ENCODE measurements around the gene FUZ.
A peak's percentile ranks its signal among the peaks of the same experiment; 100 is the strongest.

FUZ gene

DNA sequence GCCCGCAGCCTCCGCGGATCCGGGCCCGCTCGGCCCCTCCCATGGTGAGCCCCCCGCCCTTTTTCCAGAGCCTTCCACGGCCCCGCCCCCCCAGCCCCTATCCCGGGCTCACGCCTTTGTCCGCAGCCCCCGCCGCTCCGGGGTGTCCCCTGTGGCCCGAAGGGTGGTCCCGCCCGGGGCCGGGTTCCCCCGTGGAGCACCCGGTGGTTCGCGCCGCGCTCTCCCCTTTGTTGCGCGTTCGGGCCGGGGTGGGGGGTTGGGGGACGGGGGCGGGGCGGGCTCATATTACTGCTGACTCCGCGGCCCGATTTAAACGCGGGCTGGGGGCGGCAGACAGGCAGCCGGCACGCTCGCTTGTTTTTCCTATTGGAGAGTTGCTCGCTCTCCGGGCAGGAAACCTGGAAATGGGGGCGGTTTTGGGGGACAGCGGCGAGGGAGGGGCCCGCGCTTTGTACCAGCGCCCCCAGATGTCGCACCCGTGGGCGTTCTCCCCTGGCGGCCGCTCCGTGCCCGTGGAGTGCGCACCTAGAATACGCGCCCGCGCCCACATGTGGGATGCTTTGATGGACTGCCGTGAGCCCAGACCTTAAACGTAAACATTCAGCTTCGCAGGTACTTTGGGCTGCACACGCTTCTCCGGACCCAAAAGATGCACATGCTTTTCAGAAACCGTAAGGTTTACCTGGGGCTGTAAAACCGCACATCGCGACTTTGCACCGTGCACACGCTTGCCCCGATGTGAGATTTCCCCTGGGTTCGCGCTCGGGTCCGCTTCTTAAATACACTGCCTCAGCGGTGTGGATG is 38.6 kb upstream of the FUZ start:
- no peak for DNase-seq (ENCODE audit: low spot score)

DNA sequence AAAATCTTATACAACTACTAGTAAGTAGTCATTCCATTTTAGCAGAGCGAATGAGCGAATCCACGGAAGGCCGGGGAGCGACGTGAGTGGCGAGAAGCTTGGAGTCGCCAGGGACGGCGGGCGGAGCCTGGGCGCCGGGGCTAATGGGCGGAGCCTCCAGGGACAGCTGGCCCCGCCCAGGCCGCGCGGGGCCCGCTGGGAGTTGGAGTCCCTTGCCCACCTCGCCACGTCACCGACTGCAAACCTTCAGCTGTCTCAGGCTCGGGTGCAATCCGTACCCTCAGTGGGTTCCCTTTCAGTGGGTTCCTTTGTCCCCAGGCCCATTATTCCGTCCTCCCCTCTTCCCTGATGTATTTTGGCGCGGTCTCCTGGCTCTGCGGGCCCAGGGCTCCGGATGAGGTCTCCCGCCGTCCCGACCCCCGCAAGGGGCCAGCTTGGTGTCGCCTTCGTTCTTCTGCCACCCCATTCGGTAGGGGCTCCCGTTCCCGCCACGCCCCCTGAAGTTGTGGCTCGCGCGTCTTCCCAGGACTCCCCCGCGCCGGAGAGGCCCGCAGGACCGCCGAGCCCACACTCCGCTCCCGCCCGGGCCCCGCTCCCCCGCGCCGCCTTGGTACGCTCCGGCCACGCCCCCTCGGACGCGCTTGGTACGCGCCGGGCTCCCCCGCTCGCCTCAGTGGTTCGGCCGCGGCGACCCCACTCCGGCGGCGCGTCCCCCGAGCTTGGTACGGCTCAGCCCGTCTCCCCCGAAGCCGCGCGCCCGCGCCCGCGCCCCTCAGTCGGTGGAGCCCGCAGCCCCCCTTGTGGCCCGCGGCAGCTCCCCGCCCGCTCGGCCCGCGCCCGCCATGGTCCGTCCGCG is 37.6 kb upstream of the FUZ start, which contains the start of gene PTOV1:
Gene PTOV1, plus strand, starts transcription at position 673 of the 856 bp plus-strand sequence.
- peak; percentile 88 for DNase-seq (ENCODE audit: low spot score)

DNA sequence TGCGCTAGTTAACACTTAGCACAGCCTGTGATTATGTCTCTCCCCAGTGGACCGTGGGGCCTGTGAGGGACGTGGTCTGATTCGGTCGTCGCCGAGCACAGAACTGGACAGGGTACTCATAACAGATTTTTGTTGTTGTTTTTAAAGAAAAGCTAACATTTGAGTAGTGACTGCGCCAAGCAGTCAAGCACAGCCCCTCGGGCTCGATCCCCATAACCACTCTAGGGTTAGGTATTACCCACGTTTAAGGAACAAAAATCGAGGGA is 37.1 kb upstream of the FUZ start:
- no peak for DNase-seq (ENCODE audit: low spot score)

DNA sequence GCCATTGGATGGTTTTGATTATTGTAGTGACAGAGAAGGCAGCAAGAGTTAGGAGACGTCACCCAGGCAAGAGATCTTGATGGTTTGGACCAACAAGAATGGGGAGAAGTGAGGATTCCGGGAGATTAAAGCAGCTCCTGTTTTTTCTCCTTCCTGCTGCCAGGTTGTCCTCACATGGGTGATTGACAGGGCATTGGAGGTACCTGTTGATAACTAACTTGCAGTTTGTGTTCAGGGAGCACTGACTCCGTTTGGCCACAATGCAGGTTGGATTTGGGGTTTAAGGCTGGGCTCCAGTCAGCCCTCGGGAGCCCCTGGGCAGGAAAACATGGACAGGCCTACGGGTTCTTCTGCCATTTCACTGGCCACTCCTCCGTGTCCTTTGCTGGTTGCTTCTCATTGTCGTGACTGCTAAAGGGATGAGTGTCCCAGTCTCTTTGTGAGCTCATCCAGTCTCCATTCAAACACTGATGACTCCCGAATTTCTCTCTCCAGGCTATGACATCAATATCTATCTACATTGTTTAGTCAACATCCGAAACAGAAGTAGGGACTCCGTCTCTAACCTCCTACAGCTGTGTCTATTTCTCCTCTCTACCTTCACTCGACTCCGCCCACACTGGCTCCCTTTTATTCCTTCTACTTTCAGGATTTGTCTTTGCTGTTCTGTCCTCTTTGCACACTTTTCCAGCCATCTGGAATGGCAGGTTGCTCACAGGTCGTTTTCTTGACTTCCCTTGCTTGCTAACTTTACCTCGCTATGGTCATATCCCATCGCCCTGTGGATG is 36.5 kb upstream of the FUZ start:
- DNase-seq (ENCODE audit: low spot score): no peak

DNA sequence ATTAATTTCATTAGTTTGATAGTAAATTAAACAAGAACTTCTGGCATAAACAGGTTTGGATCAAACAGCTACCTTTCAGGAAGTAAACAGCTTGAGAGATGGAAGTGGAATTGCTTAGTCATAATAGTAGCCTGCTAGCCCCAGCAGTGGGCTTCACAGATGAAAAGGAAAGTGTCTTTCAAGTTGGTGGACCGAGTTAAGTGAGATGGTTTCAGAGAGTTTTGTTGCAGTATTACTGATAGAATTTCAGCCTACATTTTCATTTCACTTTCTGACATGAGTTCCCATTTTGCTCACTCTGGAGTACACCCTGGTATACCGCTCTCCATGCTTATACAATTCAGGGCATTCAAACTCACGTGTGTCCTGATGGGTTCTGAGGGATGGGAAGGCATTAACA is 35.8 kb upstream of the FUZ start:
- DNase-seq (ENCODE audit: low spot score): no peak

DNA sequence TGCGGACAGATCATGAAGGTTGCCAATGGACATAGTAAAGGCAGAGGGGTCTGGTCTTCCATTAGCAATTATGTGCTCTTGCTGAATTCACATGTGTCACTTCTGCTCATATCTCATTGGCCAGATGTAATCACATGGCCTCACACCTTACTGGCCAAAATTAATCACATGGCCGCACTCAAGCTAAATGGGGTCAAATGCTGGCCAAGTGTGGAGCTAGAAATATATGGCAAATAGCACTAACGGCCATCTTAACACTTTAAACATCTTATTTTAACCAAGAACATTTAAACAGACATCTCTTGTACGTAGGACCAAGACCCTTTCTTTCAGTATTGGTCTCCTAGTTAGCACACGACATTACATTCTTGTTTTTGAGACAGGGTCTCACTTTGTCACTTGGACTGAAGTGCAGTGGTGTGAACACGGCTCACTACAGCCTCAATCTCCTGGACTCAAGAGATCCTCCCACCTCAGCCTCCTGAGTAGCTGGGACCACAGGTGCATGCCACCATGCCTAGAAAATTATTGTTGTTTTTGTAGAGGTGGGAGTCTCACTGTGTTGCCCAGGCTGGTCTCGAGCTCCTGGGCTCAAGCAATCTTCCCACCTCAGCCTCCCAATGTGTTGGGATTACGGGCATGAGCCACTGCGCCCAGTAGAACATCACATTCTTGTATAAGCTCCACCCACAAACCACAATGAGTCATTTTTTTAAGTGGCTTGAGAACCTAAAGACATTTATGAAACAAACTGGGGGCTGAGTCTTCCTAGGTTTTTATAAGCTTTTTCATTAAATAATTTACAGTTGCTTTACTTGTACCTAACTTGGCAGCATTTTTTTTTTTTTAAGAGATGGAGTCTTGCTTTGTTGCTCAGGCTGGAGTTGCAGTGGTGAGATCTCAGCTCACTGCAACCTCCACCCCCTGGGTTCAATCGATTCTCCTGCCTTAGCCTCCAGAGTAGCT is 34.9 kb upstream of the FUZ start:
- no peak for DNase-seq (ENCODE audit: low spot score)

DNA sequence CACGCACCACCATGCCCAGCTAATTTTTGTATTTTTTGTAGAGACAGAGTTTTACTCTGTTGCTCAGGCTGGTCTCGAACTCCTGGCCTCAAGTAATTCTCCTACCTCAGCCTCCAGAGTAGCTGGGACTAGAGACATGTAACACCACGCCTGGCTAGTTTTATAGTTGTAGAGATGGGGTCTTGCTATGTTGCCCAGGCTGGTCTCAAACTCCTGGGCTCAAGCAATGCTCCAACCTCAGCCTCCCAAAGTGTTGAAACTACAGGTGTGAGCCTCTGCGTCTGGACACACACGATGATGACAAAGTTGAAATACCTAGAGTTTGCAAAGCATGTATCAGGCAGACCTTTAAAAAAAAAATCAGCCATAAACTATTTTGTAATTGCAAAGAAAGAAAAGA is 33.3 kb upstream of the FUZ start:
- DNase-seq (ENCODE audit: low spot score): no peak

DNA sequence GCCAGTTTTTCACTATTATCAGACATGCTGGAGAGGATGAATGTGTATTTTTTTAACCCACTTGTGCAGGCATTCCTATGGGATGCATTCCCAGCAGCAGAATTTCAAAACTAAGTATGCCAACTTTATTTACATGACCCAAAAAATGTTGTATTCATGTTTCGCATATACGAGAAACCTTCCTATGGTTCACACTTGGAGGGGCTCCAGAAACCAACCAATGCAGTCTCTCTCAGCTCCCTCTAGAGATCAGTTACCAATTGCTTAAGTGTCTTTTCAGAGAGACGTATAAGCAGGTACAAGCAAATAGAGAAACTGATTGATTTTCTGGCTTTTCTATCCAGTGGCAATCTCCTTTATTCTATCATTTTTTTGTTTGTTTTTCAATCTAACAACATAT is 32.3 kb upstream of the FUZ start:
- DNase-seq (ENCODE audit: low spot score): no peak

DNA sequence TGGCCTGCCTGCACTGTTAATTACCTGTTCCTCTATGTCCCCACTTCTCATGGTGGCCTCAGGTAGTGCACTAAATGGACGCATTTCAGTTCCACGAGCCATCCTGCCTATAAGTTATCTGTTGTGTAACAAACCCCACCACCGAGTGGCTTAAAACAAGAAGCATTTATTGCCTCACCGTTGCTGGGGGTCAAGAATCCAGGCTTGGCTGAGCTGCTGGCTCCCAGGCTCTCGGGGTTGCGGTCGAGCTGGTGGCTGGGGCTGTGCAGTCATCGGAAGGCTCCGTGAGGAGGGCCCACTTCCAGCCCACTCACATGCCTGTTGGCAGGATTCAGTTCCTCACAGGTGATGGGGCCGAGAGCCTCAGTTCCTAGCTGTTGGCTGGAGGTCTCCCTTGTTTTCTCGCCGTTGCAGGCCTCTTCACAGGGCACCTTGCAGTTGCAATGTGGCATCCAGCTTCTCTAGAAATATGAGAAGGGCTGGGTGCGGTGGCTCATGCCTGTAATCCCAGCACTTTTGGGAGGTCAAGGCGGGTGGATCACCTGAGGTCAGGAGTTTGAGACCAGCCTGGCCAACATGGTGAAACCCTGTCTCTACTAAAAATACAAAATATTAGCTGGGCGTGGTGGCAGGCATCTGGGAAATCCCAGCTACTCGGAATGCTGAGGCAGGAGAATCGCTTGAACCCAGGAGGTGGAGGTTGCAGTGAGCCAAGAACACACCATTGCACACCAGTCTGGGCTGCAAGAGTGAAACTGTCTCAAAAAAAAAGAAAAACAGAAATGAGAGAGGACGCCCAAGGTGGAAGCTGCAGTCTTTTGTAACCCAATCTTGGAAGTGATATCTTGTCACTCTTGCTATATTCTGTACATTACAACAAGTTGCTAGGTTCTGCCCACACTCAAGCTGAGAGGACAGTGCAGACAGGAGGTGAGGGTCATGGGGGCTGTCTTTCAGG is 31.3 kb upstream of the FUZ start:
- no peak for DNase-seq (ENCODE audit: low spot score)

DNA sequence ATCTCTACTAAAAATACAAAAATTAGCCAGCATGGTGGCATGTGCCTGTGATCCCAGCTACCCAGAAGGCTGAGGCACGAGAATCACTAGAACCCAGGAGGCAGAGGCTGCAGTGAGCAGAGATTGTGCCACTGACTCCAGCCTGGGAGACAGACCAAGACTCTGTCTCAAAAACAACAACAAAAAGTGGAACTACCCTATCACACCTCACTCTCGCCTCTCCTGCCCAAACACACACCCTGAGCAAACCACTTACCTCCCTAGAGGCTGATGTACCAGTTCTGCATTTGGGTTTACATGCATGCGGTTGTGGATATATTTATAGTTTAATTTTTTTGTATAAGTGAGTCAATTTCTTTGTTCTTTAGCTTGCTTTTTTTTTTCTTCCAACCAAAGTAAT is 30.2 kb upstream of the FUZ start:
- DNase-seq (ENCODE audit: low spot score): no peak

DNA sequence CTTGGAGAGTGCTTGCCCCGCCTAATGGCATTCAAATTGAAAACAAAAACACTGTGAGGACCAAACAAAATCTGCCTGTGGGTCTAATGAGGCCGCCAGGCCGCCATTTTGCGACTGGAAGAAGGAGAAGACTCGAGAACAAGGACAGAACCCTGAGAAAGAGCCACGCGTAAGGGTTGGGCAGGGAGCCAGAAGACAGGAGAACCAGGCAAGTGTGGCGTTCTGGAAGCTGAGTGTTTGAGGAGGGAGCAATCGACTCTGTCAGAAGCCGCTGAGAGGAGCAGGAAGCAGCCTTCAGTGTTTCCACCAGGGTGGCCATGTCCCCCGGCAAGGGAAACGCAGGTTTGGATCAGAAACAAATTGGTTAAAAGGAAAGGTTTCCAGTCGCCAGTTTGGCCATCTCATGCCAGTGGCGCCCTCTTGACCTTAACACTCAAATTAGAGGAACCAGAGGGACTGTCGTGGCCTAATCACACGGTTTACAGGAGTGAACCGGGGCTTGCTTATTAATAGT is 27.7 kb upstream of the FUZ start:
- DNase-seq (ENCODE audit: low spot score): no peak

DNA sequence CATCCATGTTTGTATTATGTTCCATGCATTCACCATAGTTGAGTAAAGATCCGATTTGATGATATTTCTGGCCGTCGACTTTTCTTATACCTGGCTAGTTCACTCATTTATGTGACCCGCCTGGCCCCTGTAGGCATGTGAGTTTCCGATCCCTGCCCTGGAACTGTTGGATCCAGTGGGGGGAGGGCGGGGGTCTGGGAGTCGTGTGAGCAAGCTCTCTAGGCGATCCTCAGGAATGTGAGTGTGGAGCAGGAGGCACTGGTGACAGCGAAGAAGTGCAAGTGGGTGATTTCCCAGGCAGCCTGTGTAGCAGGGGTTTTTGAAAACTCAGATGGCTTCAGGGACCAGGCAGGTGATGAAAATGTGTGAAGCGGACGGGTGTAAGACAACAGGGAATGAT is 27.2 kb upstream of the FUZ start:
- DNase-seq (ENCODE audit: low spot score): no peak

DNA sequence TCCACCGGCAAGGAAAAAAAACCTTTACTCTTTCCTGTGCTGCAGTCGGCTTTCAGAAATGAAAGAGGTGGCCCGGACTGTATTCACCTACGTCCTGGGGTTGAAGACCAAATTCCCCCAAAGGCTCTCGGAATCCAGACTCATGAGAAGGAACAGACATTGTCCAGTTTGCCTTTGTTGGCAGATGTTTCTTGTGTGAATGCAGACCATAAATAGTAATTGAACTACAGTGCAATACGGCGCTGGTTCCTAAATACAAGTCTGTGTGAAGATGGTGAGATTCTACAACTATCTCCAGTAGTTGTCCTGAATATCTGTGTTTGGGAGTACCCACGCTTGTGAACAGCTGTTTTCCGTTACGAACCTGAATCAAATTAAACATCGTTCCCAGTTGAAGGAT is 26.6 kb upstream of the FUZ start:
- DNase-seq (ENCODE audit: low spot score): no peak

DNA sequence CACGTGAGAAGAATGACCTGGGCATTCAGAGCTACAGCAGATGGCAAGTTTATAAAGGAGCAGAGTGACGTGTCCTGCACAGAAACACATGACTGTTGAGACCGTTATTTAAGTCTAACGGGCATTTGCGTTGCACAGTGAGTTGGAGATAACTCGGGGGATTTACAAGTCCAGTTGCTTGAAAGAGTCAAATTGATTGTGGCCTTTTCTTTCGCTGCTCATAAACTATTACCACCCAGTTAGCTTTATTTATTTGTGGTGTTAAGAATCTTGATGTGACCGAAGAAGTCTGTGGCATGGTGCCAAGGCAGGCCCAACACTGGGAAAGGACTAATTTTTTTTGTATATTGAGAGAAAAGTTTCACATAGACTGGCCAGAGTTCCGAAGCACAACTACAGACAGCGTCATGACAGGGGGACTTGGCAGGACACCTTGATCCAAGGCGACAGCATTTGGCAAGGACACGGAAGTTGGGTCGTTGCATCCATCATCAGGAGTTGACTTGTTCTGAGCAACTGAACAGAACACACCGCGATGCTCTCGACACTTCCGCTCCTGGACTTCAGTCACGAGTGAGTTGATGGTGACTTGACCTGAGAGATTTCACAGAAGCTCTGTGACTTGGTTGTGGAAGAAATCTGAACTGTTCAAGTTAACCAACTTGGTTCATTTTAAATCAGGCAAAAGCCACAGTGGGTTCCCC is 25.9 kb upstream of the FUZ start:
- no peak for DNase-seq (ENCODE audit: low spot score)

DNA sequence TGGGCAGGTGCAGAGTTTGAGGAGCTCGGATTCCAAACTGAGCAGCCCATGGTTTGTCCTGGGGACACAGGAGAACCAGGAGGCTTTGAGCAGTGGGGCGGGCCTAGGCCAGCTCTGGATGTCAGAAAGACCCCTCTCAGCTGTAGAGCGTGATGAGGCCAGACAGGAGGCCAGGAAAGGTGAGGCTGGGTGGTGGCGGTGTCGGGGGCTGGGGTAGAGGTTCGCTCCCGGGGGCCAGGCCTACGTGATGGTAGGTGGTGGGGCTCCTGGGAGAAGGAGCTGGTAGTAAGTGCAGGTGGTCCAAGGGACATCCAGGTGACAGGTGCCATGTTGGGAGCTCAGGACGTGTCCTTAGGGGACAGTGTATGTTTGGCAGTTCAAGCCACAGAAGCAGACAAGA is 24.3 kb upstream of the FUZ start:
- no peak for DNase-seq (ENCODE audit: low spot score)

DNA sequence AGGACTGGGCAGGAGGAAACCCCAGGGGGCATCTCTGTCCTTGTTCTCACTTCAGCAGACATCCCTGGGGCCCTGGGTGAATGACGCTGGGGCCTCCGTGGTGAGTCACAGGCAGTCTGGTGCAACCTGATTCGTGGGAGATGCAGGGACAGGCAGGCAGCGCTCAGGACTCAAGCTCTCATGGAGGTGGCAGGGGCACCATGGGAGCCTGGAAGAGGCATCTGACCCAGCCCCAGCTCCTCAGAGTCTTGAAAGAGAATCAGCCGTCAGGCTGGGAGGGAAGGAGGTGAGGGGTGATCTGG is 23.9 kb upstream of the FUZ start:
- no peak for DNase-seq (ENCODE audit: low spot score)

DNA sequence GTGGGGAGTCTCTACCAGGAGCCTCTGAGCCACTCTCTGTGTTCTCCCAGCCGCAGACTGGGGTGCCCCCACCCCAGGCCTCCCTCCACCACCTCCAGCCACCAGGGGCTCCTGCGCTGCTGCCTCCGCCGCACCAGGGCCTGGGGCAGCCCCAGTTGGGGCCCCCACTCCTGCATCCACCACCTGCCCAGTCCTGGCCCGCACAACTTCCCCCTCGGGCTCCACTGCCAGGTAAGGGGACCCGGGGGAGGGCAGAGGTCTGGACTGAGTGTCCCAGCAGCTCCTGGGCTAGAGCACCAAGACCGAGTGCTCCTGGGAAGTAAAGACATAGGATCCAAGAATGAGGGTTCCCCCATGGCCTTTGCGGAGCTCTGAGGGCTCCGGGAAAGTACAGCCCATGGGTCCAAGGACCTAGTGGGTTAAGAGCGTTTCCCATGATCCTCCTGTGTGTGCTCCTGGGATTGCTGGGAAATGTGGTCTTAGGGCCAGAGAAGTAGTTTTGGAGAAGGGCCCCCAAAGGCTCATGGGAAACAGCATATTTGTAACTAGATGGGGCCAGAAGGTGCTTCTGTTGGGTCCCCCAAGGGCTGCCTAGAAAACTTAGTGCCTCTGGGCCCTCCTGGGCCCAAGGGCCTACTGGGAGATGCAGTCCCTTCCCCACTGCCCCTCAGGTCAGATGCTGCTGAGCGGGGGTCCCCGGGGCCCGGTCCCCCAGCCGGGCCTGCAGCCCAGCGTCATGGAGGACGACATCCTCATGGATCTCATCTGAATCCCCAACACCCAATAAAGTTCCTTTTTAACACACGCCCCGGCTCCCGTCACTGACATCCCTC is 23.3 kb upstream of the FUZ start:
- no peak for DNase-seq (ENCODE audit: low spot score)

DNA sequence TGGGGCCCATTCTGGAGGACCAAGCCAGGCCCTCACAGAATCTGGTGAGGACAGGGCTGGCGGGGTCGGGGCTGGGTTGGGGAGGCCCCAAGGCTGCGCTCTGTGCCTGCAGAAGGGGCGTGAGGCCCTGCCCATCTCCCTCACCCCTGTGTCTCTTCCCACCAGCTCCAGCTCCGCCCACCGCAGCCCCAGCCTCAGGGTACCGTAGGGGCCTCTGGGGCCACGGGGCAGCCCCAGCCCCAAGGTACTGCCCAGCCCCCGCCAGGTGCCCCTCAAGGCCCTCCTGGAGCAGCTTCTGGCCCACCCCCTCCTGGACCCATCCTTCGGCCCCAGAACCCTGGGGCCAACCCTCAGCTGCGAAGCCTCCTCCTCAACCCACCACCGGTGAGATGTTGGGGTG is 22.5 kb upstream of the FUZ start:
- DNase-seq (ENCODE audit: low spot score): no peak

DNA sequence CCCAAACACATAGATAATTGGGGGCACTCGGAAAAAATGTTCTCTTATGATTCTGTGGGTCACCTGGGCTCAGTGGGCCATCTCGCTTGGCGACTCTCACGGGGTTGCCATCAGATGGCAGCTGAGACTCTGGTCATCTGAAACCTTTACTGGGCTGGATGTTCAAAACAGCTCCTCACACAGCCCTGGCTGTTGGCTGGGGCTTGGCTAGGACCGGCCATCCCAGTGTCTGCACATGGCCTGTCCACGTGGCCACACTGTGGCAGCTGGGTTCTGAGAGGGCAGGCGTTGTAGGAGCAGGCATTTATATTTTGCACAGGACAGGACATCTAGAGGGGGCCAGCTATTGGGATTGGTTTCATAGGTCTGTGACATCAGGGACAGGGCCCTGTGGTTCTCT is 20.5 kb upstream of the FUZ start:
- DNase-seq (ENCODE audit: low spot score): no peak
